Stimulated activated CD8-positive, alpha-beta memory T cell treated with anti-CD3 and anti-CD28 coated beads, Interleukin-12 subunit alpha, Interleukin-12 subunit beta, amount 100 ng/mL, for 1 hour (primary cell): ENCODE results near the gene RELT.

ENCODE experiments used
- DNase-seq: peaks from one replicate; pipeline ENCODE4 v3.0.0-alpha.2; 2020; ENCODE audit warnings: low read depth

The RELT gene

DNA sequence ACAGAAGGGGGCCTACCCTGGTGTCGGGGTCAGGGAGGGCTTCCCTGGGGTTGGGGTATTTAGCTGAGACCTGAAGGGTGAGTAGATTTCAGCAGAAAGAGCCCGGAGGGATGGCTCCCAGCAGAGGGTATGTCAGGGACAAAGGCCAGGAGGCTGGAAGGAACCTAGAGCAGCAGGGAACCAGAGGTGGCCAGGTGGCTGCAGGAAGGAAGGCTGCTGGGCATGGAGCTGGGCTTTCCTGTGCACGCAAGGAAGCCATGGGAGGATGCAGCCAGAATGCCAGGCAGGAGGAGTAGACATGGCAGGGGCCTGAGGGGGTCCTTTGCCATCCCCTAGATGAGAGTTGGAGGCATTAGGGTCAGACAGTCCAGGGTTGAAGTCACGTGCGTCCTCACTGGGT, 27.4 kb upstream of the RELT start:
- DNase-seq = no peak

- DNase-seq = no peak
Observed at GRCh38 chr11:73349633-73350032, 26.6 kb upstream of the RELT start.

GRCh38 chr11:73350908-73351636, 25.1 kb upstream of the RELT start:
- peak; percentile 39 for DNase-seq

DNA sequence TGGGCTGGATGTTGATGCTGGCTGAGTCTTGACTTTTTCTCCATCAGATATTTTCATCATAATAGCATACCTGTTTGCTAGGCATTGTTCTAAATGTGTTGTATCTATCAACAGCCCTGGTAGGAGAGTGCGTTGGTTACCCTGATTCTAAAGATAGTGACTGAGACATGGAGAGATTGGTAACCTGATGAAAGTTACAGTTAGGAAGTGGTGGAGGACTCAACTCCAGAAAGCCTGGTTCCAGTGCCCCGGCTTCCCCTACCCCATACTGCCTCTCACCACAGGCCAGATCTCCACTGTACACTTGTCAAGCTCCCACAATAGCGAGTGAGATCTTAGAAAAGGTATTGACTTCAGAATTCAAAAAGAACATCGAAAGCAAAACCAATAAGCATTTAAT, 22.8 kb upstream of the RELT start:
- no peak for DNase-seq

- no peak for DNase-seq
Observed at GRCh38 chr11:73355109-73355508, 21.1 kb upstream of the RELT start.

DNA sequence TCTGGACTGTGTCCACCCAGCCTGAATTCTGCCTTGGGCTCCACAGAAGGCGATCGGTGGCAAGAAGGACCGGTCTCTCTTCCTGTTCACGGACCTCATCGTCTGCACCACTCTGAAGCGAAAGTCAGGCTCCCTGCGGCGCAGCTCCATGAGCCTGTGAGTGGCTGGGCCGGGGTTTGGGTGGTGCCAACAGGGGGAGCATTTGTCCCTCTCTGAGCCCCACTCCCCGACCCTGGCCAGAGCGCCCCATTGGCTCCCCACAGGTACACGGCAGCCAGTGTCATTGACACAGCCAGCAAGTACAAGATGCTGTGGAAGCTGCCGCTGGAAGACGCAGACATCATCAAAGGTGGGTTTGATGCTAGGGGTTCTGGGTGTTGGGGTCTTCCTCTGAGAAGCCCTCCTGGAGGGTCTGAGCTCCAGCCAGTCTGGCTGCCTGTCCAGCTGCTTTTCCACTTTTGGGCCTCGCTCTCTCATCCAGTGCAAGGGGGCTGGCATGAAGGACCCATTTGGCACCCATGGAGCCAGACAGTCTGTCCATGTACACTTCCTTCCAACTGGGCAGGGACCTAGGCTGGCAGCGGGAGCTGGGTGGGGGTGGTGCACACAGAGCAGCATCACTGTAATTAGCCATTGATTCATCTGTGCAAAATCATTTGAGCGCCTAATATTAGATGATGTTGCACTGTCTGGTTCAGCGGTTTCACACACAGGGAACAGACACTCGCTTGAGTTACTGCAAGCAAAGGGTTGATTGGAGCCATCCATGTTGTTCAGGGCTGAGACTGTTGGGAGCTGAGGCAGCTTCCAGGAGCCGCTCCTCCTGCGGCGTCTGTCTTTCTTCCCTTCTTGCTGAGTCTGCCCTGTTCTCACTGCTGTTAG, 19.0 kb upstream of the RELT start:
- DNase-seq = no peak

DNA sequence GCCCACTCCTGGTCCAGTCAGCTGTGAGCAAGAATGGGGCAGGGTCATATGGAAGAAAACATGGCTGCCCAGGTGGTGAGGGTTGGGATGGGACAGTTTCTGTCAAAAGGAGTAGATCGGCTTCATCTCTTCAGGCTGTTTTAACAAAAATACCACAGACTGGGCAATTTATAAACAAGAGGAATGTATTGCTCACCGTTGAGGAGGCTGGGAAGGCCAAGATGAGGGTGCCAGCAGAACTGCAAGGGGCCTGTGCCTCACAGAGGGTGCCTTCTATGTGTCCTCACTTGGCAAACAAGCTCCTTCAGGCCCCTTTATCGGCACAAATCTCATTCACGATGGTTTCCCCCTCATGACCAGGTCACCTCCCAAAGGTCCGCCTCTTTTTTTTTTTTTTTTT, 18.1 kb upstream of the RELT start:
- no peak for DNase-seq

DNA sequence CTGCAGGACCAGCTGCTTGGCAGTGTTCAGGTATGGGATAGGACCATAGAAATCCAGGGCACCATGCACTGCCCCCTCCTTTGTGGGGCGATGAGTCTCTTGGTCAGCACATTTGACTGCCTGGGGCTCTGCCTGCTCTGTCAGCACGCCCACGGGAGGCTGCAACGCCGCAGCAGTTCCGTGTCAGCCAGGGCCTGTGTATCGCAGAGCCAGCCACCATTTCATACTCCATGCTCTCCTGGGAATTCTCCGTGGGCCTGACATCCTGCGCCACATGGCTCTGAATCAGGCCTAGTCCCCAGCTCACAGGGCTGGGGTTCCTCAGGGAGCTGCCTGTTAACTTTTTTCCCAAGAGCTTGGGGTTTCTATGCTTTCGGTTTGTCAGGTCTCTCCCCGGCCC, 16.9 kb upstream of the RELT start:
- DNase-seq = no peak

DNA sequence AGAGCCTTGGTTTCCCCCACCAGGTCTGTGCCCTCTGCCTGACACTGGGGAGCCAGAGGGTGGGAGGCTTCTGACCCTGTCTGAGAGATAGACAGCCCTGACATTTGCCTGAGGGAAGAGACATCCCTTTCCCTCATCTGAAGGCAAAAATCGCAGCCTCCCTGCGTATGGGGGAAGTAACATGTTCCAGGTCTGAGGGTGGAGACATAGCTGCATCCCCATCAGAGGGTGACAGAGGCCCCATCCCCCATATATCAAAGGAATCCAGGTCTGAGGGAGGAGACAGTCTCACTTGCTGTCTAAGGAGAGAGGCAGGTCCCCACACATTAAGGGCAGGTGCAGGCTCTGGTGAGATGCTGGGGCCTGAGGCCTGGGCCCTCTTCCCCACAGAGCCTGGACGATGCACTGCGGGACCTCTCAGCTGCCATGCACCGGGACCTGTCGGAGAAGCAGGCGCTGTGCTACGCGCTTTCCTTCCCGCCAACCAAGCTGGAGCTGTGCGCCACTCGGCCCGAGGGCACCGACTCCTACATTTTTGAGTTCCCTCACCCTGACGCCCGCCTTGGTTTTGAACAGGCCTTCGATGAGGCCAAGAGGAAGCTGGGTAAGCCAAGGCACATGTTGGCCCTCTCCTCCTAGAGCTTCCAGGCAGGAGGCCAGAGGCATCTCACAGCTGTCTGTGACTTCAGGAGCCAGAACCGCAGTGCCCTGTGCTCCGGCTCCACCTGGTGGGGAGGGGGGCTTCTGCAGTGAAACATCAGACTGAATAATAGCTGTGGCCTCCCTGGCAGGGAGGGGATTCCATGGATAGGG, 16.1 kb upstream of the RELT start:
- no peak for DNase-seq

DNA sequence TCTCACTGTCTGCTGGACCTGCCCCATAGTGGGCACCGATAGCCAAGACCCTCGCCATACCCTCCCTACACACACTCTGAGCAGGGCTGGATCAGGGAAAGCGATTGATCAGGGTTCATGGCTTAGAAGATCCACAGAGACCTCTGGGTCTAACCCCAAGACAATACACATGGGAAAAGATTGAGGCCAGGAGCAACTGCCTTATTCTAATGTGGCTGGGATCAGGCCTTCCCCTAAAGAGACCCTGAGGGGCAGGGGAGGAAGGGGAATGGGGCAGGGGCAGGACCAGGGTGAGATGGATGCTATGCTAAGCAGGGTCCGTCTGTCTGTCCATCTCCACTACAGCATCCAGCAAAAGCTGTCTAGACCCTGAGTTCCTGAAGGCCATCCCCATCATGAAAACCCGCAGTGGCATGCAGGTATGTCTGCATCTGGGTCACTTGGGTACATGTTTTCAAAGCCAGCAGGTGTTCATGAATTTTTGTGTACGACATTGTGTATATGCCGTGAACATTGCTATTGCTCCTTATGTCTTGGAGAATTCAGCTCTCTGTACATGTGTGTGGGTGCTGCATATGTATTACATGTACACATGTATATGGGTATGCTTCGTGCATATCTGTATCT, 15.3 kb upstream of the RELT start:
- no peak for DNase-seq

DNA sequence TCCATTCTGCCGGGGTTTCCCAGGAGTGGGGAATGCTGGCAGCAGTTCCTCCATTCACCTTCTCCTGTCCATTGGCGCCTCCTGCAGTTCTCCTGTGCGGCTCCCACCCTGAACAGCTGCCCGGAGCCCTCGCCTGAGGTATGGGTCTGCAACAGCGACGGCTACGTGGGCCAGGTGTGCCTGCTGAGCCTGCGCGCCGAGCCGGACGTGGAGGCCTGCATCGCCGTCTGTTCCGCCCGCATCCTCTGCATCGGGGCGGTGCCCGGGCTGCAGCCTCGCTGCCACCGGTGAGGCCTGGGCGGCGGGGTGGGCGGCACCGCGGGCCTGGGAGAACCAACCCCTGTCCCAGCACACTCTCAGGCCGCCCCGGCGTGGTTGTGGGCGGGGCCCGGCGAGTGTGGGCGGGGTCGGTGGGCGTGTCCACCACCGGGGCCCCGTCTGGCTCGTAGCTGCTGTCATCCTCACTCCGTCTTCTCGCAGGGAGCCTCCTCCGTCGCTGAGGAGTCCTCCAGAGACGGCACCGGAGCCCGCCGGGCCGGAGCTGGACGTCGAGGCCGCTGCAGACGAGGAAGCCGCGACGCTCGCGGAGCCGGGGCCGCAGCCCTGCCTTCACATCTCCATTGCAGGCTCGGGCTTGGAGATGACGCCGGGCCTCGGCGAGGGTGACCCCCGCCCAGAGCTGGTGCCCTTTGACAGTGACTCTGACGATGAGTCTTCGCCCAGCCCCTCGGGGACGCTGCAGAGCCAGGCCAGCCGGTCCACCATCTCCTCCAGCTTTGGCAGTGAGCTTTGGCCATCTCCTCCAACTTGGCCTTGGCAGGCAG, 14.0 kb upstream of the RELT start:
- DNase-seq = no peak

DNA sequence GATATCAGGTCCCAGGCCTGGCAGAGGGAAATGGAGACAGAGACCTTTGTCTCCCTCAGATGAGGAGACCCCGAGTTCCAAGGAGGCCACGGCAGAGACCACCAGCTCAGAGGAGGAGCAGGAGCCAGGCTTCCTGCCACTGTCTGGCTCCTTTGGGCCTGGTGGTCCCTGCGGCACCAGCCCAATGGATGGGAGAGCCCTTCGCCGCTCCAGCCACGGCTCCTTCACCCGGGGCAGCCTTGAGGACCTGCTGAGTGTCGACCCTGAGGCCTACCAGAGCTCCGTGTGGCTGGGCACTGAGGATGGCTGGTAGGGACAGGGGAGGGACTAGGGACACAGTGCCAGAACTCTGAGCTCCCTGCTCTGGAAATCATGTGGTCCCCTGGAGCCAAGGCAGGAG, 13.1 kb upstream of the RELT start:
- DNase-seq = no peak

DNA sequence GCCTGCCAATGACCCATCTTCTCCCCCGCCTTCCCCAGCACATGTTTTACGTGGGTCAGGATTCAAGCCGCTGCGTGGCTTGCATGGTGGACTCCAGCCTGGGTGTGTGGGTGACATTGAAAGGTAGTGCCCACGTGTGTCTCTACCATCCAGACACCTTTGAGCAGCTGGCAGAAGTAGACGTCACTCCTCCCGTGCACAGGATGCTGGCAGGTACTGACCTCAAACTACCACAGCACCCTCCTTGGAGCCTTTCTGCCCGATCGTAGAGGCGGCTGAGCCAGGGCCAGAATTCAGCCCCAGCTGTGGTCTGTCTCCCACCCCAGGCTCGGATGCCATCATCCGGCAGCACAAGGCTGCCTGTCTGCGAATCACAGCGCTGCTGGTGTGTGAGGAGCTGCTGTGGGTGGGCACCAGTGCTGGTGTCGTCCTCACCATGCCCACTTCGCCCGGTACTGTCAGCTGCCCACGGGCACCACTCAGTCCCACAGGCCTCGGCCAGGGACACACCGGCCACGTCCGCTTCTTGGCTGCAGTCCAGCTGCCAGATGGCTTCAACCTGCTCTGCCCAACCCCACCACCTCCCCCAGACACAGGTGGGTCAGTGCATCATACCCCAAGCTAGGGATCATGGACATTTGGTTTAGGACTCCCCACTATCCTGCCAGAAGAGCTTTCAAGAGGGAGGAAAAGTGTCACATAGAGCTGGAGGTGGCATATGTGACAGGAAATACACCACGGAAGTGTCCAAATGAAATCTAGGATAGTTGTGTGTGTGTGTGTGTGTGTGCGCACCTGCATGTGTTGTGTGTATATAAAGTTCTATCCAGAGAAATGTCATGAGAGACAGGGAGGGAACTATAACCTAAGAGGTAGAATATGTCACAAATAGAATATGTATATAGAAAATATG, 10.6 kb upstream of the RELT start:
- DNase-seq = no peak

GRCh38 chr11:73366265-73366610, 10.0 kb upstream of the RELT start:
- no peak for DNase-seq

DNA sequence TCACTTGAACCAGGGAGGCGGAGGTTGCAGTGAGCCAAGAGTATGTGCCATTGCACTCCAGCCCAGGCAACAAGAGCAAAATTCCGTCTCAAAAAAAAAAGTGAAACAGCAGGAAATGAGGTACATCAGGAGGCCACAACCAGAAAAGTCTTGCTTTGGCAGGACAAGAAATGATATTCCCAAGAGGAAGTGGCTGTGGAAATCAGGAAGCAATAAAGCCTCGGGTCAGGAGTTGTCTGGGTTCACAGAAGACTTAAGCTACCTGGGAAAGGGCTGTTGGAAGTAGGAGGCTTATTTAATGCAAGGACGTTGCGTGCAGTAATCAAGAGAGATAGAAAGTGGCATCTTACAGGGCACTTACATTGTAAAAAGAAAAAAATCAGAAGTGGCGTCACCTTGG, 9.2 kb upstream of the RELT start:
- DNase-seq = no peak

DNA sequence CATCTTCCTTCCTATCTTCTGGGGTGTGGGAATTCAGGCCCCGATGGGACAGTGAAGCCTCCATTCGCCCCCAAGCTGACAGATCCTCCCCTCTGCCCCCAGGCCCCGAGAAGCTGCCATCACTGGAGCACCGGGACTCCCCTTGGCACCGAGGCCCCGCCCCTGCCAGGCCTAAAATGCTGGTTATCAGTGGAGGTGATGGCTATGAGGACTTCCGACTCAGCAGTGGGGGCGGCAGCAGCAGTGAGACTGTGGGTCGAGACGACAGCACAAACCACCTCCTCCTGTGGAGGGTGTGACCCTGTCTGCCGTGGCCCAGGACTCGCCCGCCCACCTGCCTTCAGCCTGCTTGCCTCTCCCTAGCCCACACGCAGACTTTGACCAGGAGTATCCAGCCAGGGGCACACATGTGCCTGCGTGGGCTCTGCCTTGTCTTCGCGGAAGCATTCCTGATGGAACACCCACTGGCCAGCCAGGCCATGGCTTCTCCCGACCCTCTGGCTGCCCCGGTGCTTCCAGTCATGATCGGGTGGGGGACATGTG, 8.6 kb upstream of the RELT start:
- no peak for DNase-seq

GRCh38 chr11:73372375-73372993, 3.7 kb upstream of the RELT start:
- DNase-seq = no peak

- DNase-seq = no peak
Observed at GRCh38 chr11:73374151-73374550, 2.0 kb upstream of the RELT start.

DNA sequence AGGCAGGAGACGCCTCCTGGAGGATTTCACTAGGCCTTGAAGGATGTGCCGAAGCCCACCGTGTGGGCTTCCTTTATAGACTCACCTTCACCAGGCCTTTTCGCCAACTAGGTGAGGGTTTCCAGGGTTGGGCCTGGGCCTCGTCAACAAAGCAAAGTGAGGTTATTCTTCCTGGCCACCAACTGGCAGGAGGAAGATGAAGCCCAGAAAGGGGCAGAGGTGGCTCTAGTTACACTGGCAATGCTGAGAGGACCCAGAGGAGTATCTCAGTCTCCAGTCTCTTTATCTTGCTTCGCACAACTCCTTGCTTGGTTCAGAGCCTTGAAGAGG, 404 bp upstream of the RELT start:
- DNase-seq = no peak
